Activated naive CD4-positive, alpha-beta T cell treated with anti-CD3 and anti-CD28 coated beads for 36 hours (primary cell): Measurements from ENCODE around the gene PEX26. TPM values are rescaled to one million over a fixed set of nuclear protein-coding genes. Genes with fewer than 3 reads are reported as not detected.
"Not testable (repeated sequence)": the region's sequence is repeated elsewhere in the genome, so short reads cannot be mapped to it uniquely, and the experiment has no call there.

Experiments used
- CTCF ChIA-PET: fragments of 350-600 bp; sonication (Branson Sonifier 250); formaldehyde crosslinking; loops from one replicate; lab custom pipeline; 2021; ENCODE audit warnings: antibody characterized with exemption; lab: Charles Lee
- DNase-seq: peaks from one replicate; pipeline ENCODE4 v3.0.0-alpha.2; 2020
- H3K27ac Mint-ChIP-seq: one replicate; pipeline ENCODE4 v1.8.0; 2021; ENCODE audit warnings: mild to moderate bottlenecking, mixed read lengths
- H3K27me3 Mint-ChIP-seq: one replicate; pipeline ENCODE4 v1.8.0; 2021; ENCODE audit warnings: low read depth, mixed read lengths
- H3K36me3 Mint-ChIP-seq: one replicate; pipeline ENCODE4 v1.8.0; 2021; ENCODE audit warnings: low read depth, mixed read lengths
- H3K4me1 Mint-ChIP-seq: one replicate; pipeline ENCODE4 v1.8.0; 2021; ENCODE audit warnings: low read depth, mixed read lengths
- H3K4me3 Mint-ChIP-seq: one replicate; pipeline ENCODE4 v1.8.0; 2021; ENCODE audit warnings: mild to moderate bottlenecking, moderate library complexity, mixed read lengths
- H3K9me3 Mint-ChIP-seq: one replicate; pipeline ENCODE4 v1.8.0; 2021; ENCODE audit warnings: mixed read lengths
- intact Hi-C: fragments of 100-400 bp; cut with micrococcal nuclease; formaldehyde crosslinking; loops from one replicate; pipeline ENCODE4 v1.15.1; 2023
- total RNA-seq, 2 experiments: library from RNA; stranded (reverse); gene quantifications; one replicate each; pipeline ENCODE4 v1.2.3, GENCODE V29; 2021

Gene PEX26
- total RNA-seq, 2 experiments from 2014 or later: 47.6 to 48.2 TPM

DNA sequence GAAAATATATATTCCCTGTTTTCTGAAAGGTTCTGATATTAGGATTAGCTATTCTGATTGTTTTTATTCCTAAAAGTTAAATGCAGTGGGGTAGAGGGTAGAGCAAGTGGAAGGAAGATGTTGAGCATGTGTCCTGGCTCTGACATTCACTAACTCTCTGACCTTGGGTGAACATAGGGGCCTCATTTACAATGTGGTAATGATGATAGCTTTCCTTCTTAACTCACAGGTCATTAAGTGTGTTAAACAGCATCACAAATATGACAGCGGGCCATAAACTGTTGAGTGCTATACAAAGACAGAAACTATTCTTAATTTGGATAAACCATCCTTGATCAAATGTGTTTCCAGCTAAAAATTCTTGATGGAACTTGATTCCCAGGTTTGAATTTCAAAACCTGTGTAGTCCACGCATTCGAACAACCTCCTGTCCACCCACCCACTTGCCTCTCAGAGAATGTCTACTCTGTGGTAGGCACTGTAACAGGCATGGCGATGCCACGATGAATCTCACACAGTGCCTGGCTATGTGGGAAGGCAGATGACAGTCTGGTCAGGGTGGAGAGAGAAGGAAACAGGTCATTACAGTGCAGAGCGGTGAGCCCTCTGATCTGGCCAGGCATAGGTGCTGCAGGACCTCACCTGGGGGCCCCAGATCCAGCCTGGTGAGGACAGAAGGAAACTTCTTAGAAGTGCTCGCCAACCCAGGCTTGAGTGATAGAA, 19.3 kb upstream of the PEX26 start:
- intact Hi-C loops: no loop called here
- Mint-ChIP-seq H3K4me1 (no peaks in the 10 kb centered on the region), H3K9me3 (no peaks in the 10 kb centered on the region), H3K36me3 (no peaks in the 10 kb centered on the region), H3K4me3 (no peak overlapping the region), H3K27ac (no peak overlapping the region), H3K27me3 (no peaks in the 10 kb centered on the region)
- CTCF ChIA-PET: interaction anchor here (0.8 kb wide), 1 partner anchor 48 kb away, joined by 3 read pairs; no protein-coding TSS in a partner anchor
- DNase-seq: no peak

DNA sequence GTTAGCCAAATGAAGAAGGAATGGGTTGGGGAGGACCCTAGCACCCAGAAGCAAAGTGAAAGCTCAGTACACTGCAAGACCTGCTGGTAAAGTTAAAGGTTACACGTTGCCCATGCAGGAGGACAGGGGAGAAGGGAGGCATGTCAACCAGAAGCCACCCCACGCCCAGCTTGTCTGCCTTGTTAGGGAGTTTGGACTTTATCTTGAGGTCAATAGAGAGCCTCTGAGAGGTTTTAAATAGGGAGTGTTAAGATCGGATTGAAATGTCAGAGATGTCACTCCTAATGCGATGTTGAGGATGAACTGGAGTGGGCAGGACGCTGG, 18.7 kb upstream of the PEX26 start:
- CTCF ChIA-PET: interaction anchor here (0.8 kb wide), 1 partner anchor 48 kb away, joined by 3 read pairs; no protein-coding TSS in a partner anchor
- intact Hi-C loops: no loop called here
- H3K27me3 Mint-ChIP-seq: no peaks in the 10 kb centered on the region
- H3K36me3 Mint-ChIP-seq: no peaks in the 10 kb centered on the region
- DNase-seq: no peak
- no peaks in the 10 kb centered on the region for H3K9me3 Mint-ChIP-seq
- H3K27ac Mint-ChIP-seq: no peak overlapping the region
- H3K4me3 Mint-ChIP-seq: no peak overlapping the region
- no peaks in the 10 kb centered on the region for H3K4me1 Mint-ChIP-seq

DNA sequence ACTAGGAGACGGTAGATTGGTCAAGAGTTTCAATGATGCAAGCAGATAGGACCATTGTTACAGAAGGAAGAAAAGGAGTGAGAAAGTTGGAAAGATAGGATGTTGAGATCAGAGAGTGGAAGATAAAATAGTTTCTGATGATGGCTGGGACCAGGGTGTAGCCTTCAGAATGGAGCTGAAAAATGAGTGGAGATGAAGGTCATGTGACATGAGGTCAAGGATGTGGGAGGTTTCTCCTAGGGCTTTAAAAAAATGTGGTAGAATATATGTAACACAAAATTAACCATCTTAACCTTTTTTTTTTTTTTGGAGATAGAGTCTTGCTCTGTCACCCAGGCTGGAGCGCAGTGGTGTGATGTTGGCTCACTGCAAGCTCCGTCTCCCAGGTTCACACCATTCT, 18.3 kb upstream of the PEX26 start:
- H3K27me3 Mint-ChIP-seq: no peaks in the 10 kb centered on the region
- no peaks in the 10 kb centered on the region for H3K9me3 Mint-ChIP-seq
- no peak overlapping the region for H3K27ac Mint-ChIP-seq
- no peaks in the 10 kb centered on the region for H3K36me3 Mint-ChIP-seq
- intact Hi-C loops: no loop called here
- CTCF ChIA-PET: no interaction called here
- DNase-seq: no peak
- no peak overlapping the region for H3K4me3 Mint-ChIP-seq
- H3K4me1 Mint-ChIP-seq: no peaks in the 10 kb centered on the region

DNA sequence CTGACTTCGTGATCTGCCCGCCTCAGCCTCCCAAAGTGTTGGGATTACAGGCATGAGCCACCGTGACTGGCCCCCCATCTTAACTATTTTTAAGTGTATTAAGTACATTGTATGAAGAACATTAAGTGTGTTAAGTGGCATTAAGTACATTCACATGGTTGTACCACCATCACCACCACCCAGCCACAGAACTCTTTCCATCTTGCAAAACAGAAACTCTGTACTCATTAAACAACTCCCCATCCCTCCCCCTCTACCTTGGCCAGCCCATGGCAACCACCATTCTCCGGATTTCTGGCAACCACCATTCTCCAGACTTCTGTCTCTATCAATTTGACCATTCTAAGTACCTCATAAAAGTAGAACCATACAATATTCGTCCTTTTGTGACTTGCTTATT, 17.8 kb upstream of the PEX26 start:
- no peaks in the 10 kb centered on the region for H3K4me1 Mint-ChIP-seq
- no peaks in the 10 kb centered on the region for H3K36me3 Mint-ChIP-seq
- H3K27me3 Mint-ChIP-seq: peaks cover 5% of the 10 kb centered on the region
- H3K27ac Mint-ChIP-seq: no peak overlapping the region
- CTCF ChIA-PET: no interaction called here
- intact Hi-C loops: no loop called here
- no peak for DNase-seq
- H3K4me3 Mint-ChIP-seq: no peak overlapping the region
- H3K9me3 Mint-ChIP-seq: no peaks in the 10 kb centered on the region

DNA sequence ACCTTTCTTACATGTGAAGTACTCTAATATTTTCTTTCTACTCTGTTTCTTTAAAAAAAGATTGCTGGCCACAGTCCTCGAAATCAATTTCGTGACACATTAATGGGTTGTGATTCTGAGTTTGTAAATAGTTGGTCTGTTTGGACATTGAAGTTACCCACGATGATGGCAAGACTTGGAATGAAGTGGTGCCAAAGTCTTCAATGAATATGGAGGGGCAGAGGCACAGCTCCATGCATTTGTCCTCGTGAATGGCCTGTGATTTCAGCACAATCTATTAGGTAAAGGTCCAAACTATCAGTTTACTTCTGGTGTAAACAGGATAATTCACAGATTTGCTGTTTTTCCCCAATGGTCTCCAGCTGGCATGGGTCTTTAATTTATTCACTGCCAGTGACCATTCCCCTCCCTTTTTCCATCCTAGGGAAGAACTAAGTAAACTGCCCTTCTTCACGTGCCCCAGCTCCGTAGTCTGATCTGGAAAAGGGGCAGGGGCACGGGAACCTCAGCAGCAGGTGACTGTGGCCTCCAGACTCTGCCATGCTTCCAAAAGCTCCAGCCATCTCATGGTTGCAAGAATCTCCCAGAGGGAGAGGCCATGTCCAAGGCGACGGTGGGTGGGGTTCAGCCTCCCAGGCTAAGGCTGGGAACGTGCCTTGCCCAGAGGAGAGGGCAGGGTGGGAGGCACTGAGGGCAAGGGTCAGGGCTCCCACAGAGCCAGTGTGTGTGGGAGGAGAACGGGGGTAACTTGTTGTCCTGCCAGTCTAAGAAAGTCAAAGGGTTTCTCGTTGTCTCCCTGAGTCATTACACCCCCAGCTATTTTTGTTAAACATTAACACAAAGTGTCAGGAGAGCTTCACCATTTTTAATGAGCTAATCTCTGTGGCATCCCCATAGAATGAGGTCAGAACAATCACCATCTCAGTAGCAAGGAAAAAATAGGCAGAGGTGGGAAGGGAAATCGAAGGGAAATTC, 16.9 kb upstream of the PEX26 start:
- no peak overlapping the region for H3K27ac Mint-ChIP-seq
- H3K36me3 Mint-ChIP-seq: no peaks in the 10 kb centered on the region
- no peak overlapping the region for H3K4me3 Mint-ChIP-seq
- no peaks in the 10 kb centered on the region for H3K9me3 Mint-ChIP-seq
- DNase-seq: no peak
- intact Hi-C loops: no loop called here
- H3K4me1 Mint-ChIP-seq: no peaks in the 10 kb centered on the region
- CTCF ChIA-PET: interaction anchor here (0.5 to 0.6 kb wide), 3 partner anchors 37 to 208 kb away, joined by 4 to 5 read pairs (median 4); no protein-coding TSS in a partner anchor
- H3K27me3 Mint-ChIP-seq: peaks cover 14% of the 10 kb centered on the region

DNA sequence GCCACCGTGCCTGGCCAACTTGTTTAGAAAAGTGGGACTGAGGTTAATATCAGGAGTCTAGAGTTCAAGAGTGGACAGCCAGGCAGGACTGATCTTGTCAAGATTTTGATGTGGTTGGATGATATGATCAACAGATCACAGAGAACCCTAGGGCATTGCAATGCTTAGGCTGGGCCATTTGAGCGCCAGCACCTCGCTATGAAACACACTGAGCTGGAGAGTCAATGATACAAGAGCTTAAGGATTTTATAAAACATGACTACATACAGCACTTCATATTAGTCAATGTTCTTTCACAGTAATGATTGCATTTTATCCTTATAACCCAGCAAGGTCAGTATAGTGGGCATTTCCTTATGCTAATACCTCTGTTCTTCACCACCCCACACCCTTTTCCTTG, 15.4 kb upstream of the PEX26 start:
- CTCF ChIA-PET: interaction anchor here (0.8 to 1.4 kb wide), 2 partner anchors 14 to 232 kb away, joined by 3 read pairs; no protein-coding TSS in a partner anchor
- Mint-ChIP-seq H3K4me3 (no peak overlapping the region), H3K27me3 (peaks cover 23% of the 10 kb centered on the region), H3K4me1 (no peaks in the 10 kb centered on the region), H3K36me3 (no peaks in the 10 kb centered on the region), H3K27ac (no peak overlapping the region), H3K9me3 (no peaks in the 10 kb centered on the region)
- no peak for DNase-seq
- intact Hi-C loops: no loop called here

DNA sequence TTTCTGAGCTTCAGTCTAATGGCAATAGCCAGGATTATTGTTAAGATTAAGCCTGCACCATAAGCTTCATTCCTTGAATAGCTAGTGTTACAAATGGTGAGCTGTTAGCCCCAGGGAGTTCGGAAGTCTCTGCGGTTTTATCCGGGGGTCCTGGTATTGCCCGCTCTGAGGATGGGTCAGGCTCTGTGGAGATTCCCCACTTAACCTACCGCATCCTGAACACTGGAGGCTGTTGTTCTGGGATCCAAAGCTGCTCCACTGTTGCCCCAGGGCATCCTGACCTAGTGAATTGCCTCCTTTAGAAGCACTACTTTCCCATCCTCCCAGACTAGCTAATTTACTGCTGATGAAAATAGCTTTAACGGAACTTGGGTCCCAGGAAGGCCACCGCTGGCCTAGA, 14.5 kb upstream of the PEX26 start:
- Mint-ChIP-seq H3K36me3 (no peaks in the 10 kb centered on the region), H3K4me1 (no peaks in the 10 kb centered on the region), H3K9me3 (no peaks in the 10 kb centered on the region), H3K27ac (no peak overlapping the region), H3K27me3 (peaks cover 23% of the 10 kb centered on the region), H3K4me3 (no peak overlapping the region)
- intact Hi-C loops: no loop called here
- no peak for DNase-seq
- CTCF ChIA-PET: interaction anchor here (0.8 to 1.4 kb wide), 2 partner anchors 13 to 233 kb away, joined by 3 read pairs; no protein-coding TSS in a partner anchor

DNA sequence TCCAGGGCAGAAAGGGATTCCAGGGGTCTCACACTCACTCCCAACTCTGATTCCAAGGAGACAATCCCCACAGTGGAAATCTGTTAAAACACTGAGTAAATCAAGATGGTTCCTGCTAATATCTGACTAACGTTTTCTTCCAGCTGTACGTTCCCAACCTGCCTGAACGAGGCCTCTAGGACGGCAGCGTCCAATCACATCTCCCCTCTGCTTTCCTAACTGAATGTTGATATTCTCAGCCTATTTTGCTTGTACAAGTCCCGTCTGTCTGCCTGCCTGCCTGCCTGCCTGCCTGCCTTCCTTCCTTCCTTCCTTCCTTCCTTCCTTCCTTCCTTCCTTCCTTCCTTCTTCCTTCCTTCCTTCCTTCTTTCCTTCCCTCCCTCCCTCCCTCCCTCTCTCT, 14.1 kb upstream of the PEX26 start:
- H3K36me3 Mint-ChIP-seq, CTCF ChIA-PET, H3K9me3 Mint-ChIP-seq, DNase-seq, H3K27ac Mint-ChIP-seq, intact Hi-C loops, H3K4me3 Mint-ChIP-seq, H3K4me1 Mint-ChIP-seq: not testable (repeated sequence)
- peaks cover 23% of the 10 kb centered on the region for H3K27me3 Mint-ChIP-seq

DNA sequence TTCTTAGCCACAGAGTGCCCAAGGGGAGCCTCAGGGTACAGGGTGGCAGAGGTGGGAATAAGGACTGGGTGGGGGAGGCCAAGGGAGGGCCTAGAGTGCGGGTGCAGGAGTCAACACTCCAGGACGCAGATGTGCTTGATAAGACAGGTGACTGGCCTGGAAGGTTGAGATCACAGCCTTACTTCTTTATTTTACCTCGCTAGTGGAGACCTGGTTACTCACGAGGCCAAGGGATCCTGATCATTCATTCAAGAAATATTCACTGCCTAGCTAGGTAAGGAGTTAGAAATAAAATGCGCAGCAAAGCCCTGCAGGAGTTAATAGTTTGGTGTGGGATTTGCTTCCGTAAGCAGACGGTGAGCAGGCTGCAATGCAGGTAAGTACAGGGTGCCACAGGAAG, 13.2 kb upstream of the PEX26 start:
- CTCF ChIA-PET: interaction anchor here (2.0 kb wide), 1 partner anchor 11 kb away, joined by 12 read pairs; no protein-coding TSS in a partner anchor
- Mint-ChIP-seq H3K4me1 (no peaks in the 10 kb centered on the region), H3K27me3 (peaks cover 23% of the 10 kb centered on the region), H3K27ac (no peak overlapping the region), H3K36me3 (no peaks in the 10 kb centered on the region), H3K9me3 (no peaks in the 10 kb centered on the region), H3K4me3 (no peak overlapping the region)
- intact Hi-C loops: no loop called here
- no peak for DNase-seq

DNA sequence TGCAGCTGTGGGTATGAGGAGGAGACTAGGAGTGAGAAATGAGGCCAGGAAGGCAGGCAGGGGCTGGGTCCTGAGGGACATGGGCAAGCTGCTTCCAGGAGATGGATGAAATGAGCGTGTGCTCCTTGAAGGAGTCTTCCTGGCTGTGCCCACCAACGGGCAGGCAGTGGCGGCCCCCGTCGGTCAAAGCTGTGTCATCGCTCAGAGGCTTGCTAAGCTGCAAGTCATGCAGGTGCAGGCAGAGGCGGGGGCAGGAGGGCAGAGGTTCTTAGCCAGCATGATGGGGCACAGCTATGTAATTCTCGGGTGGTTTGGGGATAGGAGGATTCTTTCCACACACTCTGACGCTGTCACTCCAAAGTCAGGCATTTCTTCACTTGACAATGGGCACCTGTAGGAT, 12.5 kb upstream of the PEX26 start:
- Mint-ChIP-seq H3K36me3 (no peaks in the 10 kb centered on the region), H3K4me3 (no peak overlapping the region), H3K4me1 (no peaks in the 10 kb centered on the region), H3K9me3 (no peaks in the 10 kb centered on the region), H3K27me3 (peaks cover 23% of the 10 kb centered on the region), H3K27ac (no peak overlapping the region)
- intact Hi-C loops: no loop called here
- CTCF ChIA-PET: interaction anchor here (2.0 kb wide), 1 partner anchor 10 kb away, joined by 12 read pairs; no protein-coding TSS in a partner anchor
- DNase-seq: no peak

DNA sequence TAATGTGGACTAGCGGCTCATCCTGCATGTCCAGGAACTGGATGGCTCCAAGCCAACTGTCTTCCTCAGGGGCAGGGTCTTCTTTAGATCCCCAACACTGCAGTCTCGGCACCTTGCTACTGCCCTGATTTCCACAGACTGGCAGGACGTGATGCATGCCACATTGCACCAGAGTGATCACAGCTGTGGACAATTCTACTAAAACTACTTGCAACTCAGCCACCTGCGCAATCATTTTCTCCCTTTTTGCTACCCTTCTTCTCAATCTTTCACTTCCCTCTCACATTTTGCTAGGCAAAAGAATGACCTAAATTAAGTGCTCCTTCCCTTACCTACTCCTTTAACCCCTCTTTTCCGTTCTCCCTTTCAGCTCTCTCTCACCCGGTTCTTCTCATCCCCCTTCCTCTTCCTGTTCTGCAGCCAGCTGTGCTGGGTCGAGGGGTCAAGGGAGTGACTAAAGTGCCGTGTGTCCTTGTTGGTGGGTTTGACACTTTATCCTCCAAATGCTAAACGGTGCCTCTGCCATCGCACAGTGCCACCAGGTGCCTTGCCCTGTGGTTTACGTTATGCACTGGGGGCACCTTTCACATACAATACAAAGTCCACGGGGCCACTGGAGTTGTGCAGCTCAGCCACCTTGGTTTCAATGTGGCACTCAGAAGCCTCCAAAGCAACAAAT, 11.5 kb upstream of the PEX26 start:
- H3K9me3 Mint-ChIP-seq: no peaks in the 10 kb centered on the region
- H3K27ac Mint-ChIP-seq: no peak overlapping the region
- H3K4me1 Mint-ChIP-seq: no peaks in the 10 kb centered on the region
- intact Hi-C loops: no loop called here
- CTCF ChIA-PET: interaction anchor here (1.1 to 2.0 kb wide), 2 partner anchors 9 to 236 kb away, joined by 3 to 12 read pairs; no protein-coding TSS in a partner anchor
- no peak for DNase-seq
- no peaks in the 10 kb centered on the region for H3K36me3 Mint-ChIP-seq
- H3K4me3 Mint-ChIP-seq: no peak overlapping the region
- peaks cover 23% of the 10 kb centered on the region for H3K27me3 Mint-ChIP-seq

DNA sequence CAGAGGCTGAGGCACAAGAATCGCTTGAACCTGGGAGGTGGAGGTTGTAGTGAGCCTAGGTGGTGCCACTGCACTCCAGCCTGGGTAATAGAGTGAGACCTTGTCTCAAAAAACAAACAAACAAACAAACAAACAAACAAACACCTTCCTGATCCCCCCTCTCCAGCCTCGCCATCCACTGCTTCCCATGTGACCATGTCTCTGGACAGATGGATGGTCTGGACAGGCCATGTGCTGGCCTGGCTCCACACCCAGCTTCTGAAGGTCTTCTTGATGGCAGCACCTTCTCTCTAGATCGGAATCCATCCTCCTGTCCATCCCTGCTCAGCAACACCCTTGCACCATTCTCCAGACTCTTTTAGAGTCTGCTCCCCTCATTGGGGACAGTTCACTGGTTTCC, 10.7 kb upstream of the PEX26 start:
- H3K27ac Mint-ChIP-seq: no peak overlapping the region
- no peak for DNase-seq
- H3K9me3 Mint-ChIP-seq: no peaks in the 10 kb centered on the region
- CTCF ChIA-PET: no interaction called here
- no peak overlapping the region for H3K4me3 Mint-ChIP-seq
- H3K36me3 Mint-ChIP-seq: no peaks in the 10 kb centered on the region
- peaks cover 23% of the 10 kb centered on the region for H3K27me3 Mint-ChIP-seq
- intact Hi-C loops: no loop called here
- H3K4me1 Mint-ChIP-seq: no peaks in the 10 kb centered on the region
